Measurements from ENCODE around the gene NR3C1. TPM values are rescaled to one million over a fixed set of nuclear protein-coding genes. Genes with fewer than 3 reads are reported as not detected.
A peak's percentile ranks its signal among the peaks of the same experiment; 100 is the strongest.

The NR3C1 gene
- total RNA-seq, 1 donor from 2014 or later, result 45.8 TPM

DNA sequence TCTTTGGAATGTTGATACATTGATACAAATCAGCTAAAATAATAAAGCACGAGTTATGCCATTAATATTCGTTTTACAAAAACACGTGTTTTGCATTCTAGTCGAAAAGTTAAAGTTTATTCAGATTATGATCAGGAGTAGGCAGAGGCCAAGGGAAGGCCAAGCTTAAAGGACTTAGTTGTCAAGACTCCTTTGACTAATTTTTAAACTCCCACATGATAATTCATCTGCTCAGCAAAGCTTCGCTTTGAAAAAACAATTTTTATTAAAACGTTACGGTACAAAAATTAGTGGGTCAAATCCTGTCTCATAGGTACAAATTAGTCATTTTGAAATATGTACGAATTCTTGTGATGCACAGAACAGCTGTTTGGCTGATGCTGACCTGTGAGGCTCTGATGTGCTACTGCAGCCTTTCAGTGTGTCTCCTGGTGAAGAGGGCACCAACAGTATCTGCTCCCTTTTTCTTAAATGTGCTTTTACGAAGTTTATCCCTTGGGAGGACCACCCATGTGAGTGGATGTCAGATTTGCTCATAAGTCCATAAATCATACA lies 23.0 kb upstream of the NR3C1 start:
- no peak for DNase-seq (ENCODE audit: low spot score)

DNA sequence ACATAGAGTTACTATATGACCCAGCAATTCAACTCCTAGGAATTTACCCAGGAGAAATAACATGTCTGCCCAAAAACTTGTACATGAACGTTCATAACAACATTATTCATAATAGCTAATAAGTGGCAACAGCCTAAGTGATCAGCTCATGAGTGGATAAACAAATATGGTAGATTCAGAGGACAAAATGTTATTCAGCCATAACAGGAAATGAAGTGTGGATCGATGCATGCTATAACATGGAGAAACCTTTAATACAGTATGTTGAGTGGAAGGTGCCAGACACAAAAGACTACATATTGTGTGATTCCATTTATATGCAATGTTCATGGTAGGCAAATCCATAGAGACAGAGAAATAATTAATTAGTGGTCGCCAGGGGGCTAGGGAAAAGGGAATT lies 22.3 kb upstream of the NR3C1 start:
- DNase-seq (ENCODE audit: low spot score), result no peak

GRCh38 chr5:143418140-143418866 lies 14.8 kb upstream of the NR3C1 start:
- DNase-seq (ENCODE audit: low spot score), result no peak

- no peak for DNase-seq (ENCODE audit: low spot score)
Measured at GRCh38 chr5:143417503-143418139, 14.1 kb upstream of the NR3C1 start.

- no peak for DNase-seq (ENCODE audit: low spot score)
Measured at GRCh38 chr5:143416411-143416810, 12.9 kb upstream of the NR3C1 start.

DNA sequence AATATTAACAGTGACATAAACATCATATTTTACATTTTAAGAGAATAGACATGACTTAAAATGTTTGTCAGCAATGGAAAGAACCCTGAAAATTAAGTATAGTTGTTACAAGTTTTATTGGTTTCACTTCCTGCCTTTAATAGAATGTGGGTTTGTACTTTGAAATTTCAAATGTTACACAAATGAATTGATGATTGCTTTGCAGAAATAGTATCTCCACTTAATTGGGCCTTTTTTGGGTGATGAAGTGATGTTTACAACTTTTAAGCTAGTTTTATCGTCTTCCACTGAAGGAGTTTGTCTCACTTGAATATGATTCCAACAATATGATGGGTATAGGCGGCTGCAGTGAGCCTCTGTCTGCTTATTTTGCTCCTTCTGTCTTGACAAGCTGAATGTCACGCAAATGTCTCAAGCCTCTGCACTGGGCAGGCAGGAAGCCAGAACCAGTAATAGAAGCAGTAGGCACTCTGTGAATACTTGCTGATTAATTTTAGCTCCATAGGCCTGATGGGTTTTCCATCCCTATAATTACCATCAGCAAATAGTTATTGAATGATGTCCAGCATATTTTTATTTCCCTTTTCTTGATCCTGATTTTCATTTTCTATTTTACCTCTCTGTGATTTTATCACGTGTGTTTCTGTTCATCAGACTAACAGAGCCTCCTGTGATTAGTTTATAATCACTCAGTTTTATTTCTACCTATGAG lies 10.6 kb upstream of the NR3C1 start:
- DNase-seq (ENCODE audit: low spot score), result no peak

DNA sequence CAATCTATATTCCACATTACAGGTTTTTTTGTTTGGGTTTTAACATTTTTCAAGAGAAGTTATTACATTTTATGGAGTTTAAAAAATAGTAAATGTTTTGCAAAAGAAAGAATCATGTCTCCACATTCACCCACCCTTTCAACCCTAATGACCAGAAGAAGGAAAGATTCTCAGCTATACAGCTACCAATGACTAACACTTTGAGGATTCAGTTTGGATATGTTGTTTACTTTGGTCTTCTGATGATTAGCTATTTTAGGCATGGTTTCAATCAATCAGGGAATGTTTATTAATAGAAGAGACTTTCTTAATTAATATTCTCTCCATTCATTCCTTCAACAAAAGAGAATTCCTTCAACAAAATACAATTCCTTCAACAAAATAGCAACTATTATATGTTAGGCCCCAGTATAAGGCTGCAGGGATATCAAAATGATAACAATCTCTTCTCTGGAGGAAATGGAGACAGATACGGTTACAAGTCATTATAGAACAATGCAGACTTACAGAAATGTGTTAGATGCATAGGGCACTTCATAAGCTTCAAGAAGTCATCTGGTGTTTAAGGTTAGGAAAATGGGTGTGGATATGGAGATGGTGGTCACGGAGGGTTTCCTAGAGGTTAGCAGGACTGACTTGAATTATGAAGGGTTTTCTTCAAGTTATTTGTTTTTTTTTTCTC lies 9.3 kb upstream of the NR3C1 start:
- DNase-seq (ENCODE audit: low spot score), result no peak

DNA sequence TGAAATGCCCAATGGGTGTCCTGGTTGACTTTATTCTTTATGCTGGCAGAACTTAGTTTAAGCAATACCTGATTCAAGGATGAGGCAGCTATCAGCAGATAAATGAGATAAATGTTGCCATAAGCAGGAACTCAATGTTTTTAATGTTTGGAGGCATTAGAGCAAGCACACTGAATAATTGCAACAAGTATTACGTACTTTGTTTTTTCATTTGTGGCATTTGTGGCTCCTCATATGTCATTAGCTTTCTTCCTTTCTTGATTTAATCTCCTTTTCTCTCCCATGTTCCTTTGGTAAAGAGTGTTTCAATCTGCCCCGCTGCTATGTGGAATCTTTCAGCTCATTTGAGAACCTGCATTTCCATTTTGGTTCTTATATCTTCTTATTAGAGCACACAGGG lies 6.4 kb upstream of the NR3C1 start:
- DNase-seq (ENCODE audit: low spot score), result no peak

- DNase-seq (ENCODE audit: low spot score), result no peak
Measured at GRCh38 chr5:143406408-143406807, 2.9 kb upstream of the NR3C1 start.

- DNase-seq (ENCODE audit: low spot score), result no peak
Measured at GRCh38 chr5:143405849-143406098, 2.3 kb upstream of the NR3C1 start.

DNA sequence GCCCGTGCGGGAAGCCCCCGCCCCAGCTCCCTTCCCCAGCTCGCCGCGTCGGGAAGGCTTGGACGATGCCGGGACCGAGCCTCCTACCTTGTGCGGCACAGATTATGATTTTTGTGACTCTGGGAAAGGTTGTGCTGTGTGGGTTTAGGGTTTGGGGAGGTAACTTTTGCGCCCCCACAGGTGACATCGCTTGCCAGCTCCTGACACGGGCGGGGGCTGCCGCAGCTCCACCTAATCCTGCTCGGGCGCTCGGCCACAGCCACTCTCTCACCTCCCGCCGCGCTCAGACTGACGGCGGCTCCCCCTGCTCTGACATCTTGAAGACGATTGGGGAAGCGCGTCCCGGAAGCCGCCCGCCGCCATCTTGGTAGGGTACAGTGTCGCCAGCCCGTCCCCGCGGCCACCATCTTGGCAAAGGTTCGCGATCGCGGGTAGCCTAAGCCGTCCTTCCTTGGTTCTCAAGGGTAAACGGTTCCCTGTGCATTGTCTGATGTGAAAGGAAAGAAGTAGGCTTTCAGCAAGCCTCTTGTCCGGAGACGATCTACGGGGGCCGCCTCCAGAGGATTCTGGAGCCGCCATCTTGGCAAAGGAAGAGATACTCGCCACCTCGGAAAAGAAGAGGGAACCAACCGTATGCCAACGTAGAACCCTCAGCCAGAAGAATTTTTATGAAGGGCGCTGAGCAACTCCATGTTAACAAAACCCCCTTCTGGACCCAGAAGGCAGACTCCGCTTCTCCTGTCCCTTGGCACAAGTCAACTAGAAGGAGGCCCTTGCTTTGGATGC lies 1.8 kb upstream of the NR3C1 start:
- peak; percentile 90 for DNase-seq (ENCODE audit: low spot score)

DNA sequence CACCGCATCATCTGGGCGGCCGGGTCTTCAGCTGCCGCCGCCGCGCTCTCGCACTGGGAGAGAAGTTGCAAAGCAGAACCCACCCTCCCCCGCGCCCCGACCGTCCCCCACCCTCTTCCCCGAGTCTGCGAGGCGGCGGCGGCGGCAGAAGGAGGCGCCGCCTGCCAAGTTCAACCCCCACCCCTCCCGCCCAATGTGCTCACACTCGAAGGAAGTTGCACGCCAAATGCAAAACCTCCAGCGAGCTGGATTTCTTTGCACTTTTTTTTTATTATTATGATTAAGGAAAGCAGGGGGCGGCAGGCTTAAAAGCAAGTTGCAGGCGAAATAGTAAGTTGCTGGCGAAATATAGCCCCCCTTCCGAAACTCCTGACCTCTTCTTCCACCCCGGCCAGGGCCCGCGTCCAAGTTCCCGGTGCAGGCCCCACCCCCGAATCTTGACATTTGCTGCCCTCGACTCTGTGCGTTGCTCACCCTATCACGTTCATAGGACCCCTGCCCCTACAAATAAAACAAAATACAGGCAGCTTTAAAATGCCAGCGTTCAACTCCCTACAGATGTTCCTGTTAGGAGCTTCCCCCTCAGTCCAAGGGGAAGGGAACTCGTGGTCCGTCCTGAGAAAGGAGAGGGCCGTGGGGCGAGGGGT lies 1.1 kb upstream of the NR3C1 start:
- DNase-seq (ENCODE audit: low spot score), result peak; percentile 79

- no peak for DNase-seq (ENCODE audit: low spot score)
Measured at GRCh38 chr5:143403334-143403592, 223 bp downstream of the NR3C1 start.

DNA sequence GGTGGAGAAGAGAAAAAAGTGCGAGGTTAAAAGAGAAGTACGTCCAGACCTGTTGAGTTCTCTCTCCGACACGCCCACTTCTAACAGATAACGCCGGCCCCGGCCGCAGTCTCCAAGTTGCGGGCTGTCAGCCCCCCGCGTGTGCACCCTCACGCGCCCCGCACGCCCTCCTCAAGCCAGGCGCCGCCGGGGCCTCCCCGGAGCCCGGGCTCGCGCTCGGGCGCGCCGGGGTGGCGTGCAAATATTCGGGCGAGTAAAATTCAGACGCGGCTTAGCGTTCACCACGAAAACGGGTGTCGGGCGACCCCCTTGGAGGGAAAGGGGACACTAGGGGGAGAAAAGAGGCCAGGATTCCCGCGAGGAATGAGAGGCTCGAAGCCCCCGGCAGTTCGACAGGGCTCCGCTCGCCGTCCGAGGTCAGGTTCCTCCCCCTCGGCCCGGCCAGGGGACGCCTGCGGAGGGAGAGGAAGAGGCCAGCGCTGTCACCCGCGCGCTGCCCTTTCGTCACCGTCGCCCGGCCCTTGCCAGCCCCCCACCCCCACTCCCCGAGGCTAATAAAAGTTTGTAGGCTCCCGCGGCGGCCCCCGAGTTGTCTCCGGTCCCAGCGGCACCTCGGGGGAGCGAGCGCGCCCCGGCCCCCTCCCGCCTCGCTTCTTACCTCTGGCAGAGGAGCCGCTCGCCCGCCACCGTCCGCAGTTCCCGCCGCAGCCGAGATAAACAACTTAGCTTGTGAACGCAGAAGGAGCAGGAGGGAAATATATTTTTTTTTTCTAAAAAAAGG lies 743 bp downstream of the NR3C1 start:
- peak; percentile 70 for DNase-seq (ENCODE audit: low spot score)

- no peak for DNase-seq (ENCODE audit: low spot score)
Measured at GRCh38 chr5:143402017-143402552, 1.4 kb downstream of the NR3C1 start.

DNA sequence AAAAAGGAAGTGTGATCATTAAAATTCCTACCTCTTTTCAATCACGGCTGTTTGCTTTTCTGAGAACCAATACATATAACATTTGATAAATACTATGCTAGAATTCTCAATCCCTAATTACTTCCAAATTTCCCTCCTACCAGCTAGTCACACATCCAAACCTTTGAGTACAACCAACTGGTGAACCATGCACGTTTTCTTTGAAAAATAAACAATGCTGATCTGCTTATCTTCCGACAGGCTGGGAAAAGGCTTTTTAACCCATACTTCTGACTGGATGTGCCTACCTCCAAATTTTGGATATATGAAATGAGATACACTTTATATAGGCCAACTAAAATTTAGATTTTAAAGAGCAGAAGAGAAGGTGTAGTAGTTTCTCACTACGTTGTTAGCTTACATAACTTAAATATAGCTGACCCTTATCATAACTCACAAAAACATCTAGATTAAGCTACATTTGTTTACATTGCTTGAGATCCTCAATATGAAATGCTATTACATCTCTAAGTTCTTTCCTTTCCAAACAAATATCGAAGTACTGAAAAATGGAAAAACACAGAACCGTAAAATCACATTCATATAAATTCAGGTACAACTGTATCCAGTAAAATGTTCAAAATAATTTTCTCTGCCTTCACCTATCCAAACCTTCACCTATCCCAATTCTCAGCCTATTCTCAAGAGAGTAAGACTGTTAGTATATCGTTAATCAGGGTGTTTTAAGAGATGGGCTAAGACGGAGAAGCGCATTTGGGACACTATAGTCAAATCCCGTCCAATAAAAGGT lies 2.1 kb downstream of the NR3C1 start:
- DNase-seq (ENCODE audit: low spot score), result no peak

GRCh38 chr5:143400541-143401226 lies 2.8 kb downstream of the NR3C1 start:
- DNase-seq (ENCODE audit: low spot score), result no peak

DNA sequence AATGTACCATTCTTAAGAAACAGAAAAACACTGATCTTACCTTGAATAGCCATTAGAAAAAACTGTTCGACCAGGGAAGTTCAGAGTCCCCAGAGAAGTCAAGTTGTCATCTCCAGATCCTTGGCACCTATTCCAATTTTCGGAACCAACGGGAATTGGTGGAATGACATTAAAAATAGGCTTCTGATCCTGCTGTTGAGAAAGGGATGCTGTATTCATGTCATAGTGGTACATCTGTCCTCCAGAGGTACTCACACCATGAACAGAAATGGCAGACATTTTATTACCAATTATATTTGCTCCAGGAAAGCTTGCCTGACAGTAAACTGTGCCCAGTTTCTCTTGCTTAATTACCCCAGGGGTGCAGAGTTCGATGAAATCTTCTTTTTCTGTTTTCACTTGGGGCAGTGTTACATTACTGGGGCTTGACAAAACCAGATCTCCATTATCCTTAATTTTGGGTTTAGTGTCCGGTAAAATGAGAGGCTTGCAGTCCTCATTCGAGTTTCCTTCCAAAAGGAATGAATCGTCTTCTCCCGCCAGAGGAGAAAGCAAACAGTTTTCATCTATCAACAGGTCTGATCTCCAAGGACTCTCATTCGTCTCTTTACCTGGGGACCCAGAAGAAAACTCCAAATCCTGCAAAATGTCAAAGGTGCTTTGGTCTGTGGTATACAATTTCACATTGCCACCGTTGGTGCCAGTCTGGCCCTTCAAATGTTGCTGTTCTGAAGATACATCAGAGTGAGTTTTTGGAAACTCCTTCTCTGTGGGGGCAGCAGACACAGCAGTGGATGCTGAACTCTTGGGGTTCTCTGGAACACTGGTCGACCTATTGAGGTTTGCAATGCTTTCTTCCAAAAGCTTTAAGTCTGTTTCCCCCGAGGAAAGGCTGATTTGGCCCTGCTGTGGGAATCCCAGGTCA lies 3.6 kb downstream of the NR3C1 start:
- no peak for DNase-seq (ENCODE audit: low spot score)
